HG02981 (cell line): ENCODE data around the gene RIMS3.

Experiments
- ATAC-seq: cut with Tn5 transposase; IDR thresholded peaks from one replicate; pipeline ENCODE4 v1.9.1; 2021; ENCODE audit warnings: mild to moderate bottlenecking, moderate library complexity; ENCODE audit not compliant: unreplicated experiment

Gene RIMS3

DNA sequence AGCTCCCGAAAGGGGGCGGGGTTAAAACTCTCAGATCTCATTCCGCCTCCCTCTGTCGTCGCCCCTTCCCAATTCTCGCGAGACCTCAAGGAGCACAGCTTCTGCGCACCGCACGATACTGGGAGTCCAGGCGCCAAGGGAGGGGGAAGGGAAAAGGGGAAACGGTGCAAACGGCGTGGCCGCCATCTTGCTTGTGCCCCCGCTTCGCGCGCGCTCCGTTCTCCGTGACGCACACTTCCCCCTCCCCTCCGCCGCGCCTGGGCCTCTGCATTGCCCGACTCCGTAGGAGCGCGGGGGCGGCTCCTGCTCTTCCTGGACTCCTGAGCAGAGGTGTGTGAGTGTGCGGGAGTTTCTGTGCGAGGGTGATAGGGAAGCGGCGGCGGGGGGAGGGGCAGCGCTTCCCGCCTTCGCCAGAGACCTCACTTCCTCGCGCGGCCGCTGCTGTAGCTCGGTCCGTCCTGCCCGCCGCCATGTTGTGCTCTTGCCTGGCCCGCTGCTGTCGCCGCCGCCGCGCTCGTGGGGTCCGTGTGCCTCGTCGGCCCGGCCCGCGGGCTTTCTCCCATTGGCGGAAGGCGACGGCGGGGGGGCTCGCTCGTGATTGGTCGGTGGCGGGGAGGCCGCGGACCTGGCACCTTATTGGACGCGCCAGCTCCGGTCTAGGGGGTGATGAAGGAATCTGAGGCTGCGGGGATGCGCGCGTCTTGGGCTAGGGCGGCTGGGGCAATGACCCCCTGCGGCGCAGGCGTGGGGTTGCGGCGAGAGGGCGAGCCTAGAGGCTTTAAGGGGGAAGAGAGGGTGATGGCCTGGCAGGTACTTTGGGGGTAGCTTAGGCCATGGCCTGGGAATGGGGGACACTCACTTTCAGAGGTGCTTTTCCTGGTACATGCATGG lies 26.3 kb upstream of the RIMS3 start, which contains the start of gene NFYC:
TSS of gene NFYC (plus strand) at position 167 of the 891 bp plus-strand sequence. CDS start 47,140 bp downstream, outside the sequence.
- ATAC-seq: peak; percentile 77

DNA sequence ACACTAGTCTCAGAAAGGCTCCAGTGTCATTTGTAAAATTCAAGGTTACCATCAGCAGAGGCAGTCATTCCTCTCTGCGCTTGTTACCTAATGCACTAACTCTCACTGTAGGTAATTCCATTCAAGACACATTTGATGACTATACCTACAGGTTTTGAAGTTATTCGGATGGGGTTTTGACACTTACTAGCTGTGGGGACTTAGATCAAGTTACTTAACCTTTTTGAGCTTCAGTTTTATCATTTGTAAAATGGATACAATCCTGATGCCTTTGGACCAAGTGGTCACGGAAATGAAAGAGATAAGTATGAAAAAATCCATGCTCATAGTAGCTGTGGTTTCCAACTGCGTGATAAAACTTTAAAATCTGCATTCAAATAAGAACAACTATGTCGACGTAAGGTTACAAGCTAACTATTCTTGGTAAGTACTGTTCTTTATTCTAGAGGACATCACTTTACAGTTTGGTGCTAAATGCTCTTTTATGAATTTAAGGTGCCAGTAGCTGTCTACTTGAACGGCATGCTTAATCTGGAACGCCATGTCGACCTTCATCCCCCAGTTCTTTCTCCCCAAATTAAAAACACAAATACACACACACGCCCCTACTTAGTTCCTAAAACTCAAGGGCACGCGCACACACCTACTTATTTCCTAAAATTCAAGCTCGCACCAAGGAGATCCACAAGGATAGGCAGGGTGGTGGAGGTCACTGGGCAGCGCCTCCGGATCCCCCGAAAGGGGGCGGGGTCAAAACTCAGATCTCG lies 25.5 kb upstream of the RIMS3 start:
- no peak for ATAC-seq

DNA sequence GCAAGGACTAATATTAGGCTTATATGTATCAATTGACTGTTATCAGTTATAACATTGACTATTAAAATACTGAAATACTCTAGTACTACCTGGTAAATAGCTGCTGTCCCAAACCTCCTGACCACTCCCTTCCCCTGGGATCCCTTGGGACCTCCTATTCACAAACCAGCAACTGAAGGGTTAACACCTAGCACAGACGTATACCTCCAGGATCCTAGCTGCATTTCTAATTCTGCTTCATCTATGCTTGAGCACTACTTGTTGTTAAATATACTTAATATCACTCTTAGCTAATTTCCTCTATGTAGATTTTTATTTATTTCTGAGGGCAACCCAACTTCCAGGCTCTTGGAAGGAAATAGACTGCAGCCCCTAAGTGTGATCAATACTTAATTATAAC lies 24.3 kb upstream of the RIMS3 start:
- no peak for ATAC-seq

DNA sequence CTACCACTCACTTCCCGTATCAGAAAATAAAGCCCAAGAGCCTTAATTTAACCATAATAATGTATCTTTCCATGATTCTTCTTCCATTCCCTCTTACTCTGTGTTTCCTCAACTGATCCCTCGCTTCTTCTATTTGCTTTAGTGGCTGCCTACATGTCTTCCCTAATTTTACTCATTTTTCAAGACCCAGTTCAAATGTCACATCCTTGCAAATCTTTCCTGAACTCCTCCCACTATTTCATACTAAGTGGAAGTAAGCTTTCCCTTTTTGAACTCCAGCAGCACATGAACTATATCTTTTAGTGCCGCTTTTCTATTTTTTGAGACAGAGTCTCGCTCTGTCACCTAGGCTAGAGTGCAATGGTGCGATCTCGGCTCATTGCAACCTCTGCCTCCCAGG lies 22.2 kb upstream of the RIMS3 start:
- no peak for ATAC-seq

DNA sequence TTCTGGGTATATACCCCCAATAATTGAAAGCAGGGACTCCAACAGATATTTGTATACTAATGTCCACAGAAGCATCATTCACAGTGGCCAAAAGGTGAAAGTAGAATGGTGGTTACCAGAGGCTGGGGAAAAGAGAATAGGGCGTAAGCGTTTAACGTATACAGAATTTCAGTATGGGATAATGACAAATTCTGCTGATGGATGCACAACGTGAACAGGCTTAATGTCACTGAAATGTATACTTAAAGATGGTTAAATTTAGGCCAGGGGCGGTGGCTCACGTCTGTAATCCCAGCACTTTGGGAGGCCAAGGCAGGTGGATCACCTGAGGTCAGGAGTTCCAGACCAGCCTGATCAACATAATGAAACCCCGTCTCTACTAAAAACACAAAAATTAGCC lies 21.6 kb upstream of the RIMS3 start:
- no peak for ATAC-seq

DNA sequence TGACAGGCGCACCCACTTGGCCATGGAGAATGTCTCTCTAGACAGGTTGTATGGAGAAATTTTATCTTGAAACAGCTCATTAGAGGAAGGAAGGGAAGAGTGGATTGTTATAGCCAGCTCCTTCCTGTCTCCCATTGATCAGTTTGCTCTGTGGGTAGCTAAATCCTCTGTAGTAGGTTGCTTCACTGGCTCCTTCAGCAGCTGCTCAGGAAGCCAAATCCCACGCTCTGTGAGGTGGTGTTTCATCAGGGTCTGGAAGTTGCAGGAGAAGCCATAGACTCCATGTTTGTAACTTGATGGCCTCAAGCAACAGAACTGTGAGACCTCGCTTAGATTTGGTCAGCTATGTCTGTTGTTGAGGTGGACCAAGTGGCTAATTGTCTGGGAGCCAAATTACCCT lies 19.2 kb upstream of the RIMS3 start:
- ATAC-seq: no peak

DNA sequence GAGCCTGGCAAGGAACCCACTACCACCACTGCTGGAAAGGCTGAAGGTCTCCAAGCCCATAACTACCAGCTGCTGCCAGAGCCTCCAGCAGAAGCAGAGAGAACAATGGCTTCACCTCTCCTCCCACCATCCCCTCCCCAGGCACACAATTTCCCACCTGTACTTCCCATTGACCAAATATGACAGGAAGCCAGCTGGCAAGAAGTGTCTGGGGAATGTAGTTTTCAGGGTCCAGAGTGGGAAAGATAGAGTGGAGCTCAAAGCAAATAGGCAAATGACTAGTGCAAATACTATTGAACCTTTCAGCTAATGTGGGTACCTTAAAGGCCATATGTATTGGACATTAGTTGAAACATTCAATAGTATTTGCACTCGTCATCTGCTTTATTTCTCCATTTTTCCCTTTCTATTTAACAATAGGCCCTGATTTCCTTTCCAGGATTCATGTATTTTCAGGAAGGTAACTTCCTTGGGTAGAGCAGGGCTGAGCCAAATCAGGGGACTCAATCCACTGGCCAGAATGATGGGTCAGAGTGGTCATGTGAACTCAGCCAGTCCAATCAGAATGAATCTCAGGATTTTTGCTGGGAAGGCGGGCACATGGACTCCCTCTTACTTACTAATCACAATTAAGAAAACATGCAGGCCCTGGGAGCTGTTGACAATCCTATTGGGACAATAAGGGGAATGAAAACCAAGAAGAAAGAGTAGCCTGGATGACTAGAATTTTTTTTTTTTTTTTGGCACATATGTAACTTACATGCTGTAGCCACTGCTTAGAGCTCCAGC lies 13.9 kb upstream of the RIMS3 start:
- no peak for ATAC-seq

DNA sequence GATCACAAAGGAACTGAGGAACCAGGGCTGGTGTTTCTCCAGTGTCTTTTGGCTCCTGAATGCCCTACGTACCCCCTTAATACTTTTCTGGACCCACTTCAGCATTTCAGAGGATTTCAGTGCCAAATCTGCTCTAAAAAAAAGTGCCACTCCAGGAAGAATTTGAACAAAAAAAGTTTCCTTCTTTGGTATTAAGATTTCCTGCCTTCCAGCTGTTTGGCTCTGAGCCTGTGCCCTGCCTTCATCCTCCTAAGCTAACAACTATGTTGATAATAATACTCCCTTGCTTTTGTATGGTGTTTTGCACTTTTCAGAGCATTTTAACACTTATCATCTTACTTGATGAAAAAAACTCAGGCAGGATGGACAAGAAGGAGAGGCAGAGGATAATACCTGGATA lies 11.0 kb upstream of the RIMS3 start:
- ATAC-seq: no peak

DNA sequence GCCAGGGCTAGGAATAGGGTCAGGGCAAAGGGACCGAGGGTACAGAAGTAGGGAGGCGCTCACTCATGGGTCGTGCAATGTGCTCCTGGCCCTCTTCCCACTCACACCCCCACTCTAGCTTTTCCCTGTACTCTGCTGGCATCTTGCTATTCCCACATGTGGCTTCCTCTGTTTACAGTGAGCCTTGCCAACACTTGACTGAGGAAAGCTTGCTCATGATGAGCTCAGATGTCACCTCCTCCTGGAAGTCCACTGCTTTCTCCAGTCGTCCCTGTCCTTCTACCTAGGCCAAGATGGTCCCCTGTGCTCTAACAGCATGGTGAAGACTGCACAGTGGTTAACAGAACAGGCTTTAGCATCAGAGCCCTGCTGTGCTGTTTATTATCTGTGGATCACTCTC lies 8.0 kb upstream of the RIMS3 start:
- no peak for ATAC-seq

DNA sequence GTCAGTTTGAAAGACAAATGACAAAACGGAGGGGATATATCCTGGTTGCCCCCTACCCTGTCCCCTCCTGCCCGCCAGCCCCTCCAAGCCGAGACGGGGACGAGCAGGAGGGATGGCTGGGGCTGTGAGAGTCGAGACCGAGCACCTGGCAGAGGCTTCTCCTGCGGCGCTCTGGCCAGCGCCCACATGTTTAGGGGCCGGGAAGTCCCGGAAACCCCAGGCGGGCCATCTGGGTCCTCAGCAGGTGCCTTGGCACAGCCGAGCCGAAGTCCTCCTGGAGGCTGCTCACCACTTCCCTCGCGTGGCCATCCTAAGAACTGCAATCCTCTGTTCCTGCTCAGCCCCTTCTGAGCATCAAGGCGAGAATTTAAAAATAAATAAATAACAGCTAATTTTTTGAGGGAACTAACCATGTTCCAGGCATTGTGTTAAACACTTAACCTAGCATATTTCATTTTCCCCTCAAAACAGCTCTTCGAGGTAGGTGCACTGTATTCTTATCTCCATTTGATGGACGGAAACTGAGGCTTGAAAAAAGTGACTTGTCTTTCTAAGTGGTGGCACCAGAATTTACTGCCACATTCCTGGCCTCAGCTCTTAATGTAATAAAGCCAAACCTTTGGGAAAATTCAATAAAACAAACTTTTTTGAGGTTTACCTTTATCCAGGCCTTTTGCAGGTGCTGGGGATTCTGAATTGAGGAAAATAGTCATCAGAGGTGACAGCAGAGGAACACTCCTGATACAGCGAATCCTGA lies 3.5 kb upstream of the RIMS3 start:
- ATAC-seq: peak; percentile 54

DNA sequence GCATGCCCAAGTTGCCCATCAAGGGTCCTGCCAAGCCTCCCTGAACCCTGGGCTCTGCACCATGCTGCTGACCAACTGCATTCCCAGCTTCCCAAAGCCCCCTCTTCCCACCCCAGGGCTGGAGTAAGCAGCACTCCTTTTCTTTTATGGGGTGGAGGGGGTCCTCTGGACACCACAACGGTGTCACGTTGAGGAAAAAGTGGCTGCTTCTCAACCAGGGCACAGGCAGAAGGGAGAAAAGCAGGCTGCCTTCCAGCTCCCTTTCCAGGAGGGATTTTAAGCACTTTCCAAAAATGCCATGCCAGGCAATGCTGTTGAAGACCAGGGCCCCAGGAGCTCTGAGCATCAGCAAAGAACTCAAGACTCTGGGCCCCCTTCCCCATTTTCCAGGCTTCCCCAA lies 691 bp downstream of the RIMS3 start:
- ATAC-seq: no peak

DNA sequence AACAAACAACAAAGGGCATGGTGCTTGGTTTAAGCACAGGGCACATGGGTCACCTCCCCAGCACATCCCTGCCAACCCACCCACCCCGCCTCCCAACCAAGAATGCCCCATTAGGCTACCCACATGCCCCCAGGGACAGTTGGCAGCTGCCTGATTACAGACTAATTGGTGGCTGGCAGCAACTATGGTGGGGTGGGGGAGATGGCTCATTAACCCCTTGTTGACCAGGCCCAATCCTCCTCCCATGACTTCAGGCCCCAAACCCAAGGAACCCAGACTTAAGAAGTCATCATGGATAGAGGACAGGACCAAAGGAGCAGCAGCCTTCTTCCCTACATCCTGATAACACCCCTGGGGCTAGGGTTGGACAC lies 1.3 kb downstream of the RIMS3 start:
- no peak for ATAC-seq

DNA sequence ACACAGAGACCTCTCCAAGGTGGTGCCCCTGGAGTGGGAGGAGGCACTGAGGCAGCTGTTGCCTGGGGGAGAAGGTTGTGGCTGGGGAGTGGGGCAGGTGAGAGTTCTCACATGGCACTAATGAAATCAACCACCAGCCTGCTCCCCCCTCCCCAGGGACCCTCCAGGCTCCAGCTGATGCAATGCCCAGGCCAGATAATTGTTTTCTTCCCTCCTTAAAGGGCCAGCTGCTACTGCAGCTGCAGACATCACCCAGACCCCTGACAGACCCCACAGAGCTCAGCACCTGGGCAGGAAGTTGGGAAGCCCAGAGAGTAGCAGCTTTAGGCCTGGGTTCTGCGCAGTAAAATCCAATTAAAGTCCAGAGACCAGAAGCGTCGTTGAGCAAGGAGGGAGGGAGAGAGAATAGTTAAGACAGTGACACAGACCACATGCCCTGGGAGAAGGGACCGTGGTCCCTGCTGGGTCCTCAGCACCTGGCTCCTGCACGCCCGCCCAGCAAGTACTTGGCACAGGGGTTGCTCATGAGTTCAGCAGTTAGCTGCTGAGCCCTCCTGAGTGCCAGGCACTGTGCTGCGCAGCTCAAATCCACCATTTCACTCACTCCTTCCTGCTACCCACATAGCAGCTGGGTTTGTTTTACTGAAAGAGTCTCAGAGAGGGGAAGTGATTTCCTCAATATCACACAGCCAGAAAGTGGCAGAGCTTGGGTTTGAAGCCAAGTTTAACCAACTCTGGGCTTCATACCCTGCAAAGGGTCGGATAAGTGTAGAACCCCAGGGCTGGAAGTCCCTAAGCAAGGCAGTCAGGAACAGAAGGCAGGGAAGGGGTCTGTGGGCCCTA lies 1.9 kb downstream of the RIMS3 start:
- ATAC-seq: no peak

DNA sequence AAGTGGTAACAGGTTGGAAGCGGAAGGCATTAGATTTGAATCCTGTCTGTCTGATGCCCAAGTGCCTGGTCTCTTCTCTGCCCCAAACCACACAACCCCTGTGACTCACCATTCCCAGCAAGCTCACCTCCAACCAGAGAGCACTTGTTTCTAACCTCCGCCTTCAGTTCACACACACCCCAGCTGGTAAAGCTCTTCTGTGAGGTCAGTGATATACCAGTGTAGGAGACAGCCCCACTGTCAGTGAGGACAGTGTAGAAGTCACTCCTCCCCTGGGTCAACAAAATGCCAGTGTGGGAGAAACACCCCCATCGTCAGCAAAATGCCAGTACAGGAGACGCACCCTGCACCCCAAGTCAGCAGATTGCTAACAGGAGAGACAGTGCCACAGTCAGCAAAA lies 2.6 kb downstream of the RIMS3 start:
- ATAC-seq: no peak

DNA sequence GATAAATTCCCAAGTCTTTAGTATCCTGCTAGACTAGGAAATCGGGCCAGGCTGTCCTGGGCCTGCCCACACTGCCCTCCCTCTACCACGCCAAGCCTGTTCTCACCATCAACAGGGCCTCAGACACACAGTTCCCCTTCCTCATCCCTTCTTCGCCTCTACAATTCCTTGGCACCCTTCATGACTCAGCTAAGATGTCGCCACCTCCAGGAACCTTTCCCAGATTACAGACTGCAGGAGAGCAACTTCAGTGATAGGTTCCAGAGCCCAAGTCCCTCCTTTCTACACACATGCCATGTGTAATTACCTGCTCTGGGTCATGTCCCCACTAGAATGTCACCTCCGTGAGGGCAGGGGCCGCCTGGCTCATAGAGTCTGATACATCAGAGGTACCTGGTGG lies 3.3 kb downstream of the RIMS3 start:
- ATAC-seq: no peak

DNA sequence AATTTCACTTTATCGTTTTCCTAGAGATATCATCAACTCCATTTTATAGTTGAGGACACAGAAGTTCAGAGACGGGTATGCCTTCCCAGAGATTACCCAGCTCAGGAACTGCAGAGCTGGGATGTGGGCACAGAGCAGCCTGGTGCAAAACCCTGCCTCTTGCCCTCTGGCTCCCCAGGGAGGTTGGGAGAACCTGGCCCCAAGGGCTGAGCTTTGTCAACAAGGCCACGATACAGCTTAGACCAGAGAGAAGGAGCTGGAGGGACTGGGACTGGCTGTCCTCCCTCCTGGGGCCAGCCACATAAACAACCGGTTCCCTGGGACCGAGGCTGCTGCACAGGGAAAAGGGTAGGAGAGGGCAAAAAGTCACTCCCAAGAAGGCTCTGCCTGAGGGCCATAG lies 3.8 kb downstream of the RIMS3 start:
- ATAC-seq: no peak

DNA sequence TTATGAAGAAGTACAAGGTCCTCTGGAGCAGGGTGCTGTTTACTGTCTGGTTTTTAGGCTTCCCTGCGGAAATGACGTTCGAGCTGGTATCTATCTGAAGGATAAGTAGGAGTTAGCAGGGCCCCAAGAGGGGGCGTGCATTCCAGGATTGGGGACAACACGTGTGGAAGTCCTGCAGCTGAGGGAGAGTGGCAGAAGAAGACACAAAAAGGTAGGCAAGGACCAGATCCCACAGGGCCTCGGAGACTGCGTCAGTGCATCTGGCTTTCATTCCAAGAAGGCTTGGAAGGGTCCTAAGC lies 5.9 kb downstream of the RIMS3 start:
- ATAC-seq: no peak

DNA sequence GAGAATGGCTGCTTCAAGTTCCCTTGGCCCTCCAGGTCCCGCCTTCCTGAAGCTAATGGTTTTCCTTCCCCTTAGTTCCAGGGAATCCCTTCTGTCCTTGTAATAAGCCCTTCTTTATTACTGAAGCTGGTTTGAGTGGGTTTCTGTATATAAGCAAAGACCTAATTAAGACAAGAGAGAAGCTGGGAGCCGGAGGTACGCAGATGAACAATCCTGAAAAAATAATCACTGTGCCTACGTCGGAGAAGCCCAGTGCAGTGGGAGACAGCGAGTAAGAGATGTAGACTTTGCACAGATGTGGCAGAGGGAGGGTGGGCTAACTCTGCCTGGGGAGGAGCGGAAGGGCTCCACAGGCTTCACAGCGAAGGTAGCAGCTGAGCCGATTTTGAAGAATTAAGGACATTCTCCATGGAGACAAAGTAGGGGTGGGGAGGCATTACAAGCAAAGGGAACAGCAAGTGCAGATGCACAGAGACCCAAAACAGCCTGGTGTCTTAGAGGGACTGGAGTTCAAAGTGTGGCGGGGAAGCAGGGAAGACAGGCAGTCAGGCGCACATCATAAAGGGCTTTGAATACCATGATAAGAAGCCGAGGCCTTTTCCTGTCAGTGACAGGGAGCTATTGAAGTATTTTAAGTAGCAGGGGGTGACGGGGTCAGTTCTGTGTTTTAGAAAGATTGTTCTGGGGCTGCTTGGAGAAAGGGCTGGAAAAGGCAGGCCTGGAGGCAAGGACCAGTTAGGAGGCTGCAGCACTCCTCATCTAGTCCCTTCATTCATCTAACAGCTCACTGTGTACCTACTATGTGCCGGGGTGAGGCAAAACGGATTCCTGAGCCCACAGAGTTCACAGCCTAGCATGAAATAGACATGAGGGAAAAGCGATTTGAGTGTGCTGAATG lies 6.5 kb downstream of the RIMS3 start:
- ATAC-seq: no peak

DNA sequence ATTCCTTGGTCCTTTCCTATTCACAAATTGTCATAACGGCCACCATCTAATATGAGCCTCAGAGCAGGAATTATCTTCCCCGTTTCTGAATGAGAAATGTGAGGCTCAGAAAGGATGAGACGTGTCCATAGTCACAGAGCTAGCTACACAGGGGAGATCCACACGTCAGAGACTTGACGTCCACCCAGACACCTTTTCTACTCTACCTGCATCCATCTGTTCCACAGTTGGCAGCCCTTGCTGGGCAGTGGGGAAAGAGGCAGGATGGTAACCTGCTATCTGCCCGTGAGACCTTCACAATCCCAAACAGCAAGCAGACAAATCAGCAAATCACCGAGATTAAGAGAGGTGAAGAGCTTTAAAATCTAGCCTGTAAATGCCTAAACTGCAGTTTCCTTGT lies 8.4 kb downstream of the RIMS3 start:
- ATAC-seq: no peak
